MM.1S (cell line): ENCODE results near the gene TACSTD2.

Experiments
- EZH2 ChIP-seq: fragments of 300-600 bp; sonication (generic); optimal IDR thresholded peaks from 2 replicates; pipeline ENCODE3; 2017; ENCODE audit warnings: low read depth, mild to moderate bottlenecking, antibody characterized with exemption, low read length, mixed read lengths
- EZH2phosphoT487 ChIP-seq: fragments of 300-600 bp; sonication (generic); IDR thresholded peaks from 2 replicates; pipeline ENCODE4 v1.6.1; 2018; ENCODE audit warnings: antibody characterized with exemption, low read length
- TF ChIP-seq, protein P1 (sequence below): fragments of 300-600 bp; sonication (generic); IDR thresholded peaks from 2 replicates; pipeline ENCODE4 v1.5.1; 2016; ENCODE audit warnings: antibody characterized with exemption, low read length, mixed read lengths

DNA sequence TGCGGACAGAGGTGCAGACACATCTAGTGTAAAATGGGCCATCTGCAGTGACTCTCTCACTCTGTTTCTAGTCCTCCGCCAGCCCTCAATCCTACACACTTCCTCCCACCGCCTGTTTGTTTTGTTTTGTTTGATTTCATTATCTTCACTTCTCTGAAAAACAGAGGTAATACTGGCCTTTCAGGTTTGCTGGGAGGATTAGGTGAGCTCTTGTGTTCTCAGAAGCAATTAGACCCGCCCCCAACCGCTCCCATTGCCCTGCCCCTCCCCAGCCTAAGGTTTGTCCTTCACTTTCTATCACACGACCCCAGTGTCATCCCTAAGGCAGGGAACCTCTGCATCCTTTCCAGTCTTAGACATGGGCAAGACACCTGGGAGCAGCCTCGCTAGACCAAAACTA lies 43.2 kb upstream of the TACSTD2 start:
- TF ChIP-seq, protein P1, sequence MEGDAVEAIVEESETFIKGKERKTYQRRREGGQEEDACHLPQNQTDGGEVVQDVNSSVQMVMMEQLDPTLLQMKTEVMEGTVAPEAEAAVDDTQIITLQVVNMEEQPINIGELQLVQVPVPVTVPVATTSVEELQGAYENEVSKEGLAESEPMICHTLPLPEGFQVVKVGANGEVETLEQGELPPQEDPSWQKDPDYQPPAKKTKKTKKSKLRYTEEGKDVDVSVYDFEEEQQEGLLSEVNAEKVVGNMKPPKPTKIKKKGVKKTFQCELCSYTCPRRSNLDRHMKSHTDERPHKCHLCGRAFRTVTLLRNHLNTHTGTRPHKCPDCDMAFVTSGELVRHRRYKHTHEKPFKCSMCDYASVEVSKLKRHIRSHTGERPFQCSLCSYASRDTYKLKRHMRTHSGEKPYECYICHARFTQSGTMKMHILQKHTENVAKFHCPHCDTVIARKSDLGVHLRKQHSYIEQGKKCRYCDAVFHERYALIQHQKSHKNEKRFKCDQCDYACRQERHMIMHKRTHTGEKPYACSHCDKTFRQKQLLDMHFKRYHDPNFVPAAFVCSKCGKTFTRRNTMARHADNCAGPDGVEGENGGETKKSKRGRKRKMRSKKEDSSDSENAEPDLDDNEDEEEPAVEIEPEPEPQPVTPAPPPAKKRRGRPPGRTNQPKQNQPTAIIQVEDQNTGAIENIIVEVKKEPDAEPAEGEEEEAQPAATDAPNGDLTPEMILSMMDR: no peak
- TF ChIP-seq EZH2: no peak
- TF ChIP-seq EZH2phosphoT487: no peak
